DOHH2 (cell line): ENCODE results near the gene TNS1.

Experiments
- H3F3A ChIP-seq: fragments of 200-600 bp; sonication (generic), shearing (Covaris generic); 2 replicates; pipeline ENCODE4 v1.6.0; 2016; ENCODE audit warnings: antibody characterized with exemption, mild to moderate bottlenecking; ENCODE audit not compliant: control insufficient read depth, insufficient read depth
- H3K27ac ChIP-seq: fragments of 200-600 bp; sonication (generic); 2 replicates; pipeline ENCODE4 v1.5.1; 2014; ENCODE audit warnings: low read depth, mild to moderate bottlenecking, low read length, moderate library complexity
- H3K27me3 ChIP-seq: fragments of 200-600 bp; sonication (generic); 2 replicates; pipeline ENCODE4 v1.6.1; 2014; ENCODE audit warnings: mild to moderate bottlenecking, low read length, mixed read lengths; ENCODE audit not compliant: control insufficient read depth
- H3K36me3 ChIP-seq: fragments of 200-600 bp; sonication (generic); 2 replicates; pipeline ENCODE4 v1.6.1; 2014; ENCODE audit warnings: mild to moderate bottlenecking, low read length, moderate library complexity, mixed read lengths; ENCODE audit not compliant: control insufficient read depth
- H3K4me1 ChIP-seq: fragments of 200-600 bp; sonication (generic); 2 replicates; pipeline ENCODE4 v1.6.1; 2014; ENCODE audit warnings: mild to moderate bottlenecking, low read length, mixed read lengths; ENCODE audit not compliant: control insufficient read depth
- H3K4me2 ChIP-seq: fragments of 200-600 bp; sonication (generic); 2 replicates; pipeline ENCODE4 v1.6.0; 2014; ENCODE audit warnings: mild to moderate bottlenecking, low read length, moderate library complexity
- H3K4me3 ChIP-seq: fragments of 200-600 bp; sonication (generic); 2 replicates; pipeline ENCODE4 v1.5.1; 2014; ENCODE audit warnings: mild to moderate bottlenecking, low read length, mixed read lengths
- H3K79me2 ChIP-seq: fragments of 200-600 bp; sonication (generic); 2 replicates; pipeline ENCODE4 v1.6.1; 2014; ENCODE audit warnings: mild to moderate bottlenecking, low read length, mixed read lengths; ENCODE audit not compliant: control insufficient read depth
- H3K9me2 ChIP-seq: fragments of 200-600 bp; sonication (generic); replicated peaks from 2 replicates; pipeline ENCODE4 v1.6.1; 2014; ENCODE audit warnings: mild to moderate bottlenecking, low read length, mixed read lengths; ENCODE audit not compliant: control insufficient read depth
- H3K9me3 ChIP-seq: fragments of 200-600 bp; sonication (generic); 2 replicates; pipeline ENCODE4 v1.6.1; 2014; ENCODE audit warnings: antibody characterized with exemption, low read length, mixed read lengths; ENCODE audit not compliant: control insufficient read depth, insufficient read depth
- H4K20me1 ChIP-seq: fragments of 200-600 bp; sonication (generic); 2 replicates; pipeline ENCODE4 v1.6.0; 2014; ENCODE audit warnings: low read depth, mild to moderate bottlenecking, antibody characterized with exemption, low read length, moderate library complexity; ENCODE audit not compliant: control insufficient read depth, insufficient read depth
- CTCF ChIP-seq: fragments of 200-600 bp; sonication (generic); IDR thresholded peaks from one replicate; pipeline ENCODE4 v1.5.1; 2014; ENCODE audit warnings: antibody characterized with exemption, mild to moderate bottlenecking, low read depth, low read length; ENCODE audit not compliant: poor library complexity, severe bottlenecking
- EZH2phosphoT487 ChIP-seq: fragments of 200-600 bp; sonication (generic); IDR thresholded peaks from 2 replicates; pipeline ENCODE4 v1.6.1; 2017; ENCODE audit warnings: borderline replicate concordance, mild to moderate bottlenecking, antibody characterized with exemption, low read length, moderate library complexity, mixed read lengths

The TNS1 gene

GRCh38 chr2:218024871-218025270 lies 22.1 kb upstream of the TNS1 start:
- peaks cover 4% of the 10 kb centered on the region for H3K4me1 ChIP-seq
- H3K27ac ChIP-seq, result no peak overlapping the region
- H4K20me1 ChIP-seq, result no peaks in the 10 kb centered on the region
- no peaks in the 10 kb centered on the region for H3K9me3 ChIP-seq
- H3K27me3 ChIP-seq, result 0 out of 2 replicates have a peak, but pooled peaks cover 4% of the 10 kb centered on the region
- no peaks in the 10 kb centered on the region for H3F3A ChIP-seq
- no peaks in the 10 kb centered on the region for H3K36me3 ChIP-seq
- H3K9me2 ChIP-seq, result no peaks in the 10 kb centered on the region
- no peaks in the 10 kb centered on the region for H3K79me2 ChIP-seq
- no peak overlapping the region for H3K4me3 ChIP-seq
- H3K4me2 ChIP-seq, result no peak overlapping the region
- TF ChIP-seq EZH2phosphoT487, result no peak
- TF ChIP-seq CTCF, result no peak

- Histone ChIP-seq H3F3A (no peaks in the 10 kb centered on the region), H3K27me3 (0 out of 2 replicates have a peak, but pooled peaks cover 4% of the 10 kb centered on the region), H3K79me2 (no peaks in the 10 kb centered on the region), H3K4me3 (no peak overlapping the region), H3K9me2 (no peaks in the 10 kb centered on the region), H3K36me3 (no peaks in the 10 kb centered on the region), H3K4me2 (no peak overlapping the region), H3K9me3 (no peaks in the 10 kb centered on the region), H3K27ac (no peak overlapping the region), H3K4me1 (peaks cover 9% of the 10 kb centered on the region), H4K20me1 (no peaks in the 10 kb centered on the region)
- TF ChIP-seq EZH2phosphoT487 (no peak), CTCF (no peak)
Measured at GRCh38 chr2:218024336-218024735, 21.5 kb upstream of the TNS1 start.

GRCh38 chr2:218023636-218024035 lies 20.8 kb upstream of the TNS1 start:
- H3F3A ChIP-seq, result no peaks in the 10 kb centered on the region
- no peak overlapping the region for H3K4me3 ChIP-seq
- TF ChIP-seq CTCF (no peak), EZH2phosphoT487 (no peak)
- no peaks in the 10 kb centered on the region for H3K79me2 ChIP-seq
- H3K9me2 ChIP-seq, result no peaks in the 10 kb centered on the region
- no peaks in the 10 kb centered on the region for H3K9me3 ChIP-seq
- no peak overlapping the region for H3K4me2 ChIP-seq
- H3K27me3 ChIP-seq, result 0 out of 2 replicates have a peak, but pooled peaks cover 4% of the 10 kb centered on the region
- H3K4me1 ChIP-seq, result peaks cover 12% of the 10 kb centered on the region
- no peak overlapping the region for H3K27ac ChIP-seq
- no peaks in the 10 kb centered on the region for H4K20me1 ChIP-seq
- H3K36me3 ChIP-seq, result no peaks in the 10 kb centered on the region
